Measurements from ENCODE around the gene ZEB2. TPM values are rescaled to one million over a fixed set of nuclear protein-coding genes. Genes with fewer than 3 reads are reported as not detected.

ZEB2 gene
- total RNA-seq, 1 donor from 2014 or later = 108 TPM

GRCh38 chr2:144419218-144419617, 100.7 kb downstream of the ZEB2 start:
- H3K4me1 ChIP-seq (ENCODE audit: control insufficient read depth in 3 of 3, insufficient read depth in 3 of 3, low read length in 3 of 3) = no peaks in the 10 kb centered on the region

GRCh38 chr2:144415386-144415785, 104.5 kb downstream of the ZEB2 start:
- no peak overlapping the region for H3K27ac ChIP-seq (ENCODE audit: low read depth, low read length)
- no peak overlapping the region for H3K9ac ChIP-seq (ENCODE audit: low read depth in 1 of 3, low read length in 3 of 3)
- H3K4me3 ChIP-seq (ENCODE audit: low read length in 3 of 3) = no peak overlapping the region
- H3K36me3 ChIP-seq (ENCODE audit: control insufficient read depth in 3 of 3, insufficient read depth in 3 of 3, low read length in 3 of 3) = peaks cover 0 to 4% (median 3%) of the 10 kb centered on the region in 3 donors
- no peaks in the 10 kb centered on the region for H3K9me3 ChIP-seq (ENCODE audit: control insufficient read depth in 3 of 3, low read length in 3 of 3)
- no peaks in the 10 kb centered on the region for H3K27me3 ChIP-seq (ENCODE audit: control insufficient read depth in 3 of 3, insufficient read depth in 3 of 3, low read length in 3 of 3)
- peaks cover 0 to 2% (median 0%) of the 10 kb centered on the region in 3 donors for H3K4me1 ChIP-seq (ENCODE audit: control insufficient read depth in 3 of 3, insufficient read depth in 3 of 3, low read length in 3 of 3)

More at GRCh38 chr2:144419218-144419617, 100.7 kb downstream of the ZEB2 start:
- Histone ChIP-seq H3K27ac (ENCODE audit: low read depth, low read length) (no peak overlapping the region), H3K27me3 (ENCODE audit: control insufficient read depth in 3 of 3, insufficient read depth in 3 of 3, low read length in 3 of 3) (no peaks in the 10 kb centered on the region), H3K9me3 (ENCODE audit: control insufficient read depth in 3 of 3, low read length in 3 of 3) (no peaks in the 10 kb centered on the region), H3K9ac (ENCODE audit: low read depth in 1 of 3, low read length in 3 of 3) (no peak overlapping the region), H3K36me3 (ENCODE audit: control insufficient read depth in 3 of 3, insufficient read depth in 3 of 3, low read length in 3 of 3) (peaks cover 0 to 14% (median 11%) of the 10 kb centered on the region in 3 donors), H3K4me3 (ENCODE audit: low read length in 3 of 3) (no peak overlapping the region)

- no peak overlapping the region for H3K9ac ChIP-seq (ENCODE audit: low read depth in 1 of 3, low read length in 3 of 3)
- H3K36me3 ChIP-seq (ENCODE audit: control insufficient read depth in 3 of 3, insufficient read depth in 3 of 3, low read length in 3 of 3) = peaks cover 0 to 4% (median 3%) of the 10 kb centered on the region in 3 donors
- H3K4me3 ChIP-seq (ENCODE audit: low read length in 3 of 3) = no peak overlapping the region
- H3K27ac ChIP-seq (ENCODE audit: low read depth, low read length) = no peak overlapping the region
- H3K4me1 ChIP-seq (ENCODE audit: control insufficient read depth in 3 of 3, insufficient read depth in 3 of 3, low read length in 3 of 3) = peaks cover 0 to 2% (median 0%) of the 10 kb centered on the region in 3 donors
- no peaks in the 10 kb centered on the region for H3K9me3 ChIP-seq (ENCODE audit: control insufficient read depth in 3 of 3, low read length in 3 of 3)
- no peaks in the 10 kb centered on the region for H3K27me3 ChIP-seq (ENCODE audit: control insufficient read depth in 3 of 3, insufficient read depth in 3 of 3, low read length in 3 of 3)
Measured at GRCh38 chr2:144414324-144414845, 105.5 kb downstream of the ZEB2 start.

GRCh38 chr2:144412709-144413108, 107.2 kb downstream of the ZEB2 start:
- Histone ChIP-seq H3K9ac (ENCODE audit: low read depth in 1 of 3, low read length in 3 of 3) (no peak overlapping the region), H3K27me3 (ENCODE audit: control insufficient read depth in 3 of 3, insufficient read depth in 3 of 3, low read length in 3 of 3) (no peaks in the 10 kb centered on the region), H3K9me3 (ENCODE audit: control insufficient read depth in 3 of 3, low read length in 3 of 3) (no peaks in the 10 kb centered on the region), H3K4me3 (ENCODE audit: low read length in 3 of 3) (no peak overlapping the region), H3K36me3 (ENCODE audit: control insufficient read depth in 3 of 3, insufficient read depth in 3 of 3, low read length in 3 of 3) (peaks cover 0 to 4% (median 3%) of the 10 kb centered on the region in 3 donors), H3K4me1 (ENCODE audit: control insufficient read depth in 3 of 3, insufficient read depth in 3 of 3, low read length in 3 of 3) (peaks cover 0 to 2% (median 0%) of the 10 kb centered on the region in 3 donors), H3K27ac (ENCODE audit: low read depth, low read length) (no peak overlapping the region)

- no peaks in the 10 kb centered on the region for H3K9me3 ChIP-seq (ENCODE audit: control insufficient read depth in 3 of 3, low read length in 3 of 3)
- no peak overlapping the region for H3K4me3 ChIP-seq (ENCODE audit: low read length in 3 of 3)
- H3K36me3 ChIP-seq (ENCODE audit: control insufficient read depth in 3 of 3, insufficient read depth in 3 of 3, low read length in 3 of 3) = no peaks in the 10 kb centered on the region
- H3K27ac ChIP-seq (ENCODE audit: low read depth, low read length) = no peak overlapping the region
- H3K27me3 ChIP-seq (ENCODE audit: control insufficient read depth in 3 of 3, insufficient read depth in 3 of 3, low read length in 3 of 3) = no peaks in the 10 kb centered on the region
- peaks cover 0 to 2% (median 0%) of the 10 kb centered on the region in 3 donors for H3K4me1 ChIP-seq (ENCODE audit: control insufficient read depth in 3 of 3, insufficient read depth in 3 of 3, low read length in 3 of 3)
- no peak overlapping the region for H3K9ac ChIP-seq (ENCODE audit: low read depth in 1 of 3, low read length in 3 of 3)
Measured at GRCh38 chr2:144411473-144411872, 108.4 kb downstream of the ZEB2 start.

GRCh38 chr2:144409241-144409640, 110.7 kb downstream of the ZEB2 start:
- H3K36me3 ChIP-seq (ENCODE audit: control insufficient read depth in 3 of 3, insufficient read depth in 3 of 3, low read length in 3 of 3) = no peaks in the 10 kb centered on the region
- no peak overlapping the region for H3K4me3 ChIP-seq (ENCODE audit: low read length in 3 of 3)
- peaks cover 0 to 9% (median 7%) of the 10 kb centered on the region in 3 donors for H3K4me1 ChIP-seq (ENCODE audit: control insufficient read depth in 3 of 3, insufficient read depth in 3 of 3, low read length in 3 of 3)
- H3K9me3 ChIP-seq (ENCODE audit: control insufficient read depth in 3 of 3, low read length in 3 of 3) = no peaks in the 10 kb centered on the region
- no peaks in the 10 kb centered on the region for H3K27me3 ChIP-seq (ENCODE audit: control insufficient read depth in 3 of 3, insufficient read depth in 3 of 3, low read length in 3 of 3)
- no peak overlapping the region for H3K27ac ChIP-seq (ENCODE audit: low read depth, low read length)
- H3K9ac ChIP-seq (ENCODE audit: low read depth in 1 of 3, low read length in 3 of 3) = no peak overlapping the region

GRCh38 chr2:144407262-144407661, 112.7 kb downstream of the ZEB2 start:
- Histone ChIP-seq H3K4me3 (ENCODE audit: low read length in 3 of 3) (no peak overlapping the region), H3K9ac (ENCODE audit: low read depth in 1 of 3, low read length in 3 of 3) (no peak overlapping the region), H3K9me3 (ENCODE audit: control insufficient read depth in 3 of 3, low read length in 3 of 3) (no peaks in the 10 kb centered on the region), H3K36me3 (ENCODE audit: control insufficient read depth in 3 of 3, insufficient read depth in 3 of 3, low read length in 3 of 3) (peaks cover 0 to 5% (median 0%) of the 10 kb centered on the region in 3 donors), H3K27me3 (ENCODE audit: control insufficient read depth in 3 of 3, insufficient read depth in 3 of 3, low read length in 3 of 3) (no peaks in the 10 kb centered on the region), H3K4me1 (ENCODE audit: control insufficient read depth in 3 of 3, insufficient read depth in 3 of 3, low read length in 3 of 3) (peaks cover 3 to 9% (median 8%) of the 10 kb centered on the region in 3 donors), H3K27ac (ENCODE audit: low read depth, low read length) (no peak overlapping the region)

GRCh38 chr2:144405982-144406788, 113.7 kb downstream of the ZEB2 start:
- Histone ChIP-seq H3K36me3 (ENCODE audit: control insufficient read depth in 3 of 3, insufficient read depth in 3 of 3, low read length in 3 of 3) (peaks cover 0 to 8% (median 2%) of the 10 kb centered on the region in 3 donors), H3K27me3 (ENCODE audit: control insufficient read depth in 3 of 3, insufficient read depth in 3 of 3, low read length in 3 of 3) (no peaks in the 10 kb centered on the region), H3K4me3 (ENCODE audit: low read length in 3 of 3) (no peak overlapping the region), H3K9me3 (ENCODE audit: control insufficient read depth in 3 of 3, low read length in 3 of 3) (no peaks in the 10 kb centered on the region), H3K27ac (ENCODE audit: low read depth, low read length) (peak overlapping the region; percentile 2), H3K9ac (ENCODE audit: low read depth in 1 of 3, low read length in 3 of 3) (no peak overlapping the region), H3K4me1 (ENCODE audit: control insufficient read depth in 3 of 3, insufficient read depth in 3 of 3, low read length in 3 of 3) (peaks cover 3 to 11% (median 9%) of the 10 kb centered on the region in 3 donors)

- Histone ChIP-seq H3K4me1 (ENCODE audit: control insufficient read depth in 3 of 3, insufficient read depth in 3 of 3, low read length in 3 of 3) (peaks cover 3 to 11% (median 9%) of the 10 kb centered on the region in 3 donors), H3K36me3 (ENCODE audit: control insufficient read depth in 3 of 3, insufficient read depth in 3 of 3, low read length in 3 of 3) (peaks cover 0 to 9% (median 7%) of the 10 kb centered on the region in 3 donors)
Measured at GRCh38 chr2:144405321-144405720, 114.6 kb downstream of the ZEB2 start.

More at GRCh38 chr2:144405321-144405720, 114.6 kb downstream of the ZEB2 start:
- Histone ChIP-seq H3K9me3 (ENCODE audit: control insufficient read depth in 3 of 3, low read length in 3 of 3) (no peaks in the 10 kb centered on the region), H3K9ac (ENCODE audit: low read depth in 1 of 3, low read length in 3 of 3) (no peak overlapping the region), H3K27me3 (ENCODE audit: control insufficient read depth in 3 of 3, insufficient read depth in 3 of 3, low read length in 3 of 3) (no peaks in the 10 kb centered on the region), H3K27ac (ENCODE audit: low read depth, low read length) (no peak overlapping the region), H3K4me3 (ENCODE audit: low read length in 3 of 3) (no peak overlapping the region)
